AG04450 (cell line): ENCODE measurements around the gene PEX14. TPM values are rescaled to one million over a fixed set of nuclear protein-coding genes. Genes with fewer than 3 reads are reported as not detected.

Experiments used
- CTCF ChIA-PET: fragments of 300-600, 350-600 bp; formaldehyde crosslinking; extraction: SDS; loops from one replicate; lab custom pipeline; 2022; ENCODE audit warnings: antibody characterized with exemption, inconsistent platforms; lab: Charles Lee
- POLR2A ChIA-PET: fragments of 350-600 bp; formaldehyde crosslinking; extraction: SDS; loops from one replicate; lab custom pipeline; 2021; ENCODE audit warnings: antibody characterized with exemption, inconsistent platforms; lab: Yijun Ruan, JAX
- DNase-seq: peaks from one replicate; pipeline ENCODE4 v3.0.0-alpha.2; 2011; ENCODE audit warnings: low read depth, low spot score
- H3K27ac ChIP-seq: one replicate; pipeline ENCODE4 v1.5.1; 2012; ENCODE audit warnings: low read depth, low read length, control low read depth
- H3K27me3 ChIP-seq: one replicate; pipeline ENCODE4 v1.6.0; 2012; ENCODE audit warnings: low read length; ENCODE audit not compliant: control insufficient read depth, insufficient read depth
- H3K4me3 ChIP-seq: 2 replicates; pipeline ENCODE4 v1.5.1; 2011; ENCODE audit warnings: mild to moderate bottlenecking, low read depth, low read length, control low read depth
- H3K9me3 ChIP-seq: 2 replicates; pipeline ENCODE4 v1.5.1; 2012; ENCODE audit warnings: low read length; ENCODE audit not compliant: control insufficient read depth, insufficient read depth
- polyA plus RNA-seq: library from polyadenylated mRNA; depleted of rRNA; stranded (reverse); fragments of >200 nt; gene quantifications from 2 replicates; pipeline ENCODE4 v1.2.3, GENCODE V29; 2011
- TF ChIP-seq, protein P1 (sequence below): IDR thresholded peaks from 2 replicates; pipeline ENCODE4 v1.5.1; 2011; ENCODE audit warnings: low read depth, low read length, control low read depth, inconsistent platforms

Gene PEX14
- polyA plus RNA-seq, 1 experiment, result 6.6 TPM

DNA sequence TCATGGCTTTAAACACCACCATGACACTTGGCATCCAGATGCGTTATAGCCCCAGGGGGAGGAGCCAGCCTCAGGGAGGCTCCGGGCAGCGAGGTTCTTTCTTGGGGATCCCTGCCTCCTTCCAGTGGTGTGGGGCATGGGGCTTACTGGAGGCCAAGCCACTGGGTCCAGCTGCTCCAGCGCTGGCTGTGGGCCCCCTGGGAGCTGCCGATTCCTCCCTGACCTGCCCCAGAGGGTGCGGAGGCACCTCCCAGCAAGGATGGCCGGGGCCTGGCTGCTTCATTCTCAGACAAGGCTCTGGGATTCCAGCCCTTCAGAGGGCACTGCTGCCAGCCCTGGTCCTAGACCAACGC is 159.3 kb downstream of the PEX14 start:
- DNase-seq, result no peak
- Histone ChIP-seq H3K9me3 (no peaks in the 10 kb centered on the region; the same call in 1 of the 2 replicates), H3K4me3 (no peak overlapping the region), H3K27ac (no peak overlapping the region), H3K27me3 (peaks cover 3% of the 10 kb centered on the region)
- CTCF ChIA-PET, result no interaction called here
- POLR2A ChIA-PET, result no interaction called here
- TF ChIP-seq, protein P1, sequence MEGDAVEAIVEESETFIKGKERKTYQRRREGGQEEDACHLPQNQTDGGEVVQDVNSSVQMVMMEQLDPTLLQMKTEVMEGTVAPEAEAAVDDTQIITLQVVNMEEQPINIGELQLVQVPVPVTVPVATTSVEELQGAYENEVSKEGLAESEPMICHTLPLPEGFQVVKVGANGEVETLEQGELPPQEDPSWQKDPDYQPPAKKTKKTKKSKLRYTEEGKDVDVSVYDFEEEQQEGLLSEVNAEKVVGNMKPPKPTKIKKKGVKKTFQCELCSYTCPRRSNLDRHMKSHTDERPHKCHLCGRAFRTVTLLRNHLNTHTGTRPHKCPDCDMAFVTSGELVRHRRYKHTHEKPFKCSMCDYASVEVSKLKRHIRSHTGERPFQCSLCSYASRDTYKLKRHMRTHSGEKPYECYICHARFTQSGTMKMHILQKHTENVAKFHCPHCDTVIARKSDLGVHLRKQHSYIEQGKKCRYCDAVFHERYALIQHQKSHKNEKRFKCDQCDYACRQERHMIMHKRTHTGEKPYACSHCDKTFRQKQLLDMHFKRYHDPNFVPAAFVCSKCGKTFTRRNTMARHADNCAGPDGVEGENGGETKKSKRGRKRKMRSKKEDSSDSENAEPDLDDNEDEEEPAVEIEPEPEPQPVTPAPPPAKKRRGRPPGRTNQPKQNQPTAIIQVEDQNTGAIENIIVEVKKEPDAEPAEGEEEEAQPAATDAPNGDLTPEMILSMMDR, result no peak

DNA sequence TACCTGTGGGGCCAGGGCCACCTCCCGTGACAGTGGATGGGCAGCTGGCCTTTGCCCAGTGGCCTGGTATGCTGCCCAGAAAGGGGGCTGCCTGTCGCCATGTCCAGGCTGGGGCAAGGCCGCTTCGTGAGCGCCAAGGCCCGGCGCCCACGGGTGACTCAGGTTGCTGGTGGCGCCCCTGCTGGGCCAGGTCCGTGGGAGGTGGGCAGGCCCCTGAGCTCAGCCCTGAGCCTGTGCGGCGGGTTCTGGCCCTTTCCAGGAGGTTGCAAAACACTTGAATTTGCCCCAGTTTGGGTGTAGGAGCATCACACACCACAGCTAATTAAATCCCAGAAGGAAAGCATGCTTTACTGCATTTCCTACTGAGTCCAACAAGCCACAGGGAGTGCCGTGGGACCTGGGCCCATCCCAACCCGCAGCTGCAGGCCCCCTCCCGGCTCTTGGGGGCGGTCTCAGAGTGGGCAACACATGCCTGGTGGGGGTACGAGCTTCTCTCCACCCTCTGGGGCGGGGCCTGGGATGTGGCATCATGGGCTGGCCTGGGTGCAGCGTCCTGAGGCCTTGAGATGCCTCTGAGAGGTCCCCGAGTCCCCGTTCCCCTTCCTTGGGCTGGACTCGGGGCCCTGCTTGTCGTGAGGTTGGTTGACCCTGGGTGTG is 159.8 kb downstream of the PEX14 start:
- CTCF ChIA-PET, result no interaction called here
- DNase-seq, result no peak
- Histone ChIP-seq H3K4me3 (no peak overlapping the region), H3K27ac (no peak overlapping the region), H3K27me3 (peaks cover 6% of the 10 kb centered on the region), H3K9me3 (peaks cover 4% of the 10 kb centered on the region; the same call in 1 of the 2 replicates)
- TF ChIP-seq, protein P1, result no peak
- POLR2A ChIA-PET, result no interaction called here

DNA sequence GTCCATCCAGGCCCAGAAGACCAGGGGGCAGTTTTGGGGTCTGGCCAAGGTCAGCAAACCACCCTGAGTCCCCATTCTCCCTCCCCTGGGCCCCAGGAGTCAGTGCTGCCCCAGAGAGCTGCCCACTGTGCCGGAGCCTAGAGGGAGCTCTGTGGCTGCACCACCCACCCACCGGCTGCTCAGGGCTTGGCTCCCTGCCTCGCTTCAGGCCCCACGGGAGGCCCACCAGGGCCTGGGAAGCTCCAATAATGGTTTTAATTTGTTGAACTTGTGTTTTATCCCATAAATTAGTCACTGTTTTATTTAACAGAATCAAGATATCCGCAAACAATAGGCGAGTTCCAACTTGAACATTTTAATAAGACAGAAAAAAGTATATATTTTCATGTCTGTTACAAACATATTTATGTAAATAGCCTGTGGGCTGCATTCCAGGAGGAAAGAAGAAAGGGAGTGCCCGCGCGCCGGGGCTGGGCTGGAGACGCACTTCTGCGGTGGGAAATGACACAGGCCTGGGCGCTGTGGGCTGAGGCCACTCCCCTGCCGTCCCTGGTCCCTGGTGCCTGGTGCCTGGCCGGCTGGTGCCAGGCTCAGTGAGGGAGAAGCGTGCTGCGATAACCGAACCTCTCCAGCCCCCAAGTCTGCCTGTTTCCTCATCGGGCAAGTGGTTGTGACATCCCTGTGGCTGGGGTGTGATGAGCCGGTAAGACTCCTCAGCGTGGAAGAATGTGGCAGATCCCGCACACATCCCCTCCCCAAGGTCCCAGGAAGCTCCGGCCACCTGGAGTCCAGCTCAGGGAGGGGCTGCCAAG is 160.5 kb downstream of the PEX14 start:
- TF ChIP-seq, protein P1, result no peak
- Histone ChIP-seq H3K9me3 (peaks cover 11% of the 10 kb centered on the region; the same call in 1 of the 2 replicates), H3K27me3 (peaks cover 8% of the 10 kb centered on the region), H3K4me3 (no peak overlapping the region), H3K27ac (no peak overlapping the region)
- CTCF ChIA-PET, result no interaction called here
- no peak for DNase-seq
- POLR2A ChIA-PET, result no interaction called here

DNA sequence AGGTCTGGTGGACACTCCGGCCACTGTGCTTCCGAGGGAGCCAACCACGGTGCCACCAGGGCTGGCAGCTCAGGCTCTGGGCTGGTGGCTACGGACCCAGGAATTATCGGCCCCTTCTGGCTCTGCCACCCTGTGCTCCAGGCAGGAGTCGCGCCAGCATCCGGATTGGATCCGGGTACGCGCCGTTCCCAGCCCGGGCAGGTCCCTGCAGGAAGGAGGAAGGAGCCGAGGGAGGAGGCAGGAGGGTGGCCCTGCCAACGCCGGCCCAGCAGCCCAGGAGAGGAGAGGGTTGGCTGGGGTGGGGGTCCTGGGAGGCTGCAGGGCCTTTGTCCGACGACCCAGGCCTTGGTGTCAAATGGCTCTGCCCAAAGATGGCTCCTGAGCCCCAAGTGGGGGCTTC is 161.2 kb downstream of the PEX14 start:
- Histone ChIP-seq H3K9me3 (peaks cover 11% of the 10 kb centered on the region; the same call in 1 of the 2 replicates), H3K4me3 (no peak overlapping the region), H3K27ac (no peak overlapping the region), H3K27me3 (peaks cover 8% of the 10 kb centered on the region)
- DNase-seq, result no peak
- CTCF ChIA-PET, result interaction anchor here (0.7 kb wide), 1 partner anchor 1153 kb away, joined by 3 read pairs; no protein-coding TSS in a partner anchor
- TF ChIP-seq, protein P1, result no peak
- POLR2A ChIA-PET, result no interaction called here

DNA sequence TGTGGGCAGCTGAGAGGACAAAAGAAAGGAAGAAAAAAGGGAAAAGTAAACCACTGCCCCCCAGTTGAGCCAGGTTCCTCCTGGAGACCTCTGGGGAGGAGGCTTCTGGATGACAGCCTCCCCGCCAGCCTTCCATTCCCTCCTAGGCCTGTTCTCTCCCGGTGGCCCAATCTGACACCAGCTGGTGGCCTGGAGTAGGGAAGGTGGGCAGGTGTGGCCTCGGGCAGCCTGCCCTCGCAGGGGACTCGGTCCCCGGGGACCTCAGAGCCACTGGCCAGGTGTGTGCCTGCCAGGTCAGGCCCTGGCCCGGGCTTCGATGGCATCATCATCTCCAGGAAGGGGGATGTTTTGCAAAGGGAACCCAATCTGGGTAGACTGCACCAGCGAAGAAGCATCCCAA is 162.7 kb downstream of the PEX14 start:
- DNase-seq, result no peak
- Histone ChIP-seq H3K4me3 (no peak overlapping the region), H3K27ac (no peak overlapping the region), H3K27me3 (peaks cover 8% of the 10 kb centered on the region), H3K9me3 (peaks cover 11% of the 10 kb centered on the region; the same call in 1 of the 2 replicates)
- ChIA-PET POLR2A (interaction anchor here (0.6 kb wide), 1 partner anchor 100 kb away, joined by 6 read pairs; no protein-coding TSS in a partner anchor), CTCF (no interaction called here)
- TF ChIP-seq, protein P1, result no peak
